Measurements from ENCODE around the gene STAT2. TPM values are rescaled to one million over a fixed set of nuclear protein-coding genes. Genes with fewer than 3 reads are reported as not detected.
"Not testable (repeated sequence)": the region's sequence is repeated elsewhere in the genome, so short reads cannot be mapped to it uniquely, and the experiment has no call there.

The STAT2 gene
- total RNA-seq, 2 donors from 2014 or later, result 161 to 192 TPM

DNA sequence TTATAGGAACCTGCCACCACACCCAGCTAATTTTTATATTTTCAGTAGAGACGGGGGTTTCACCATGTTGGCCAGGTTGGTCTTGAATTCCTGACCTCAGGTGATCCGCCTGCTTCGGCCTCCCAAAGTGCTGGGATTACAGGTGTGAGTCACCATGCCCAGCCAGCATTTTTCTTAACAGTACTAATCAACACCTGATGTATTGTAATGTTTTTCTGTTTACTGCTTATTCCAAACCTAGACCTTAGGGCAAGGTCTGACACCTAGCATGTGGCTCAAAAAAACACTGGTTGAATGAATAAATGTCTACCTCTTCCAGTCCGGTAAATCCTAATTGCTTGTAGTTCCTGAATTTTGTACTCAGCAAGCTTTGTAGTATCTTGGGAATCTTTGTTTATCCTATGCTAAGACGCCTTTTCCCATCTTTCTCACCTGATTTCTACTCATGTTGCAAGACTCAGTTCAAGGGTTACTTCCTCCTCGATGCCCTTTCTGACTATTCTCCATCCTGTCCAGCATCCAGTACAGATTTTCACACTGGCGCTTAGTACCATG, 28.9 kb downstream of the STAT2 start:
- no peak for DNase-seq (ENCODE audit: low spot score)
- ATAC-seq (ENCODE audit: insufficient number of reproducible peaks, low FRiP score, low read depth), result no peak
- Histone ChIP-seq H3K36me3 (peaks cover 12% of the 10 kb centered on the region), H3K9me3 (no peaks in the 10 kb centered on the region), H3K27ac (no peak overlapping the region), H3K4me1 (ENCODE audit: control insufficient read depth in 1 of 2, low read depth in 2 of 2) (peaks cover 3 to 11% of the 10 kb centered on the region in 2 donors), H3K4me3 (no peak overlapping the region), H3K27me3 (replicated peaks; ENCODE audit: insufficient read depth) (no peaks in the 10 kb centered on the region)
- TF ChIP-seq, protein P1, sequence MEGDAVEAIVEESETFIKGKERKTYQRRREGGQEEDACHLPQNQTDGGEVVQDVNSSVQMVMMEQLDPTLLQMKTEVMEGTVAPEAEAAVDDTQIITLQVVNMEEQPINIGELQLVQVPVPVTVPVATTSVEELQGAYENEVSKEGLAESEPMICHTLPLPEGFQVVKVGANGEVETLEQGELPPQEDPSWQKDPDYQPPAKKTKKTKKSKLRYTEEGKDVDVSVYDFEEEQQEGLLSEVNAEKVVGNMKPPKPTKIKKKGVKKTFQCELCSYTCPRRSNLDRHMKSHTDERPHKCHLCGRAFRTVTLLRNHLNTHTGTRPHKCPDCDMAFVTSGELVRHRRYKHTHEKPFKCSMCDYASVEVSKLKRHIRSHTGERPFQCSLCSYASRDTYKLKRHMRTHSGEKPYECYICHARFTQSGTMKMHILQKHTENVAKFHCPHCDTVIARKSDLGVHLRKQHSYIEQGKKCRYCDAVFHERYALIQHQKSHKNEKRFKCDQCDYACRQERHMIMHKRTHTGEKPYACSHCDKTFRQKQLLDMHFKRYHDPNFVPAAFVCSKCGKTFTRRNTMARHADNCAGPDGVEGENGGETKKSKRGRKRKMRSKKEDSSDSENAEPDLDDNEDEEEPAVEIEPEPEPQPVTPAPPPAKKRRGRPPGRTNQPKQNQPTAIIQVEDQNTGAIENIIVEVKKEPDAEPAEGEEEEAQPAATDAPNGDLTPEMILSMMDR (IDR thresholded peaks at IDR 0.05), result no peak

DNA sequence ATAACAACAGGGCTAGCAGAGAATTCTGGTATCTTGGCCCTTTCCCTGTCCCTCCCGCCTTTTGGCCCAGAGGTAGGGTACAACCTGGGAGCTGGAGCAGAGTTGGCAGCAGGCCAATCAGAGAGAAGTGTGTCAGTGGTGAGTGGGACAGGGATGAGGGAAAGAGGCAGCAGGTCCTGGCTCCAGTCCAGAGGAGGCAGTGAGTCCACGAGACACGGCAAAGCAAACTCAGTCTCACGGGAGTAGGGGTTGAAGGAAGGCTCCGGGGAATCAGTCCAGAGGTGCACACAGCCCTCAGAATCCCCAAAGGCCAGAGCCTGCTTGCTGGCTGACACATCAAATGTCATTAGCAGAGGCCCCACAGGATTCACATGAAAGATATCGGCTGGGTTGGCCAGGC, 33.4 kb downstream of the STAT2 start:
- peaks cover 47% of the 10 kb centered on the region for H3K36me3 ChIP-seq
- TF ChIP-seq, protein P1 (IDR thresholded peaks at IDR 0.05), result no peak

DNA sequence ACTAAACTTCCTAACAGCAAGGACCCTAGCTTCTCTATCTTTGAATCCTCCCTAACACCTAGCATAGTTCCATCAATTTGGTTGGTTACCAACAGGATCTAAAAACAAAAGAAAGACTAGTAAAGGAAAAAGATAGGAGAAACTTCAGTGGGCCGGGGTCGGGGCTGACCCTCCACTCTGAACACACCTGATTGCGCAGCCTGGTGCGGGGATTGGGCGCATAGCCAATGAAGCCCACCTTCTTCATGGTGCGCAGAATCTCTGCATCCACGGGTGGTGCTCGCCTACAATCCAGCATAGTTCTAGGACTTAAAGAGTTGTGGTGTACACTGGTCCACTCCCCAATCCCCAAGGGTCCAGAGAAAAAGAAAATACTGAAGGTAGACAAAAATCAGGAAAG, 33.8 kb downstream of the STAT2 start:
- Histone ChIP-seq H3K4me3 (no peak overlapping the region), H3K4me1 (ENCODE audit: control insufficient read depth in 1 of 2, low read depth in 2 of 2) (no peaks in the 10 kb centered on the region), H3K9me3 (no peaks in the 10 kb centered on the region), H3K27me3 (replicated peaks; ENCODE audit: insufficient read depth) (no peaks in the 10 kb centered on the region), H3K36me3 (peaks cover 47% of the 10 kb centered on the region), H3K27ac (no peak overlapping the region)
- ATAC-seq (ENCODE audit: insufficient number of reproducible peaks, low FRiP score, low read depth), result no peak
- DNase-seq (ENCODE audit: low spot score), result no peak
- TF ChIP-seq, protein P1 (IDR thresholded peaks at IDR 0.05), result no peak

More for the DNA sequence above, 33.4 kb downstream of the STAT2 start:
- Histone ChIP-seq H3K4me3 (no peak overlapping the region), H3K9me3 (no peaks in the 10 kb centered on the region), H3K4me1 (ENCODE audit: control insufficient read depth in 1 of 2, low read depth in 2 of 2) (no peaks in the 10 kb centered on the region), H3K27me3 (replicated peaks; ENCODE audit: insufficient read depth) (no peaks in the 10 kb centered on the region), H3K27ac (no peak overlapping the region)
- DNase-seq (ENCODE audit: low spot score) (no peak), ATAC-seq (ENCODE audit: insufficient number of reproducible peaks, low FRiP score, low read depth) (no peak)

- Histone ChIP-seq H3K36me3 (peaks cover 52% of the 10 kb centered on the region), H3K27me3 (replicated peaks; ENCODE audit: insufficient read depth) (no peaks in the 10 kb centered on the region), H3K4me1 (ENCODE audit: control insufficient read depth in 1 of 2, low read depth in 2 of 2) (no peaks in the 10 kb centered on the region), H3K9me3 (no peaks in the 10 kb centered on the region), H3K27ac (no peak overlapping the region), H3K4me3 (no peak overlapping the region)
- ATAC-seq (ENCODE audit: insufficient number of reproducible peaks, low FRiP score, low read depth) (no peak), DNase-seq (ENCODE audit: low spot score) (no peak)
- TF ChIP-seq, protein P1 (IDR thresholded peaks at IDR 0.05), result no peak
These were observed 35.7 kb downstream of the STAT2 start for GRCh38 chr12:56324206-56324605.

GRCh38 chr12:56321610-56322009, 38.3 kb downstream of the STAT2 start:
- H3K4me3 ChIP-seq; H3K27me3 ChIP-seq (replicated peaks; ENCODE audit: insufficient read depth); ATAC-seq (ENCODE audit: insufficient number of reproducible peaks, low FRiP score, low read depth); H3K4me1 ChIP-seq (ENCODE audit: control insufficient read depth in 1 of 2, low read depth in 2 of 2); H3K27ac ChIP-seq; DNase-seq (ENCODE audit: low spot score); H3K9me3 ChIP-seq: not testable (repeated sequence)
- H3K36me3 ChIP-seq, result peaks cover 40% of the 10 kb centered on the region

GRCh38 chr12:56321027-56321426, 38.9 kb downstream of the STAT2 start:
- Histone ChIP-seq H3K4me1 (ENCODE audit: control insufficient read depth in 1 of 2, low read depth in 2 of 2) (peaks cover 2 to 5% of the 10 kb centered on the region in 2 donors), H3K27me3 (replicated peaks; ENCODE audit: insufficient read depth) (no peaks in the 10 kb centered on the region), H3K36me3 (peaks cover 40% of the 10 kb centered on the region), H3K9me3 (no peaks in the 10 kb centered on the region), H3K27ac (no peak overlapping the region), H3K4me3 (no peak overlapping the region)
- DNase-seq (ENCODE audit: low spot score) (no peak), ATAC-seq (ENCODE audit: insufficient number of reproducible peaks, low FRiP score, low read depth) (no peak)
- TF ChIP-seq, protein P1 (IDR thresholded peaks at IDR 0.05), result no peak

Measured in thoracic aorta (tissue), 2 donors.